Cardiac muscle cell (in vitro differentiated cells and primary cell): Measurements from ENCODE around the gene FCGR3B. TPM values are rescaled to one million over a fixed set of nuclear protein-coding genes. Genes with fewer than 3 reads are reported as not detected.
A peak's percentile ranks its signal among the peaks of the same experiment; 100 is the strongest.
"Not testable (repeated sequence)": the region's sequence is repeated elsewhere in the genome, so short reads cannot be mapped to it uniquely, and the experiment has no call there.

ENCODE experiments used
- DNase-seq, 2 donors: peaks; one replicate each; pipeline versions ENCODE4 v3.0.0 to v3.0.0-alpha.2; 2010 to 2017; ENCODE audit warnings: low read depth in 1 of 2, low spot score in 1 of 2
- H3K27ac ChIP-seq: fragments of 200-600 bp; sonication (generic); 2 replicates; pipeline ENCODE4 v1.5.1; 2016
- H3K27me3 ChIP-seq: fragments of 200-600 bp; sonication (generic); 2 replicates; pipeline ENCODE4 v1.6.0; 2016; ENCODE audit warnings: control low read depth
- H3K36me3 ChIP-seq: fragments of 200-600 bp; sonication (generic); 2 replicates; pipeline ENCODE4 v1.5.1; 2016; ENCODE audit warnings: control low read depth
- H3K4me1 ChIP-seq: fragments of 200-600 bp; sonication (generic); 2 replicates; pipeline ENCODE4 v1.8.1; 2017; ENCODE audit warnings: low read depth, mild to moderate bottlenecking, mixed run types
- H3K4me3 ChIP-seq: fragments of 200-600 bp; sonication (generic); 2 replicates; pipeline ENCODE4 v1.5.1; 2016; ENCODE audit warnings: mild to moderate bottlenecking
- H3K9me3 ChIP-seq: fragments of 200-600 bp; sonication (generic); 2 replicates; pipeline ENCODE4 v1.5.1; 2017; ENCODE audit warnings: low read depth, mild to moderate bottlenecking, control low read depth
- polyA plus RNA-seq: library from polyadenylated mRNA; unstranded; fragments of >200 nt; fragmentation: Nextera tagmentation; extraction: Ambion mirVana; gene quantifications from 2 replicates; pipeline ENCODE4 v1.2.1, GENCODE V29; 2016
- total RNA-seq: library from RNA; depleted of rRNA; stranded (reverse); fragments of >200 nt; gene quantifications from 2 replicates; pipeline ENCODE4 v1.2.3, GENCODE V29; 2016

FCGR3B gene
- total and polyA plus RNA-seq, 2 experiments from 2014 or later = not detected

DNA sequence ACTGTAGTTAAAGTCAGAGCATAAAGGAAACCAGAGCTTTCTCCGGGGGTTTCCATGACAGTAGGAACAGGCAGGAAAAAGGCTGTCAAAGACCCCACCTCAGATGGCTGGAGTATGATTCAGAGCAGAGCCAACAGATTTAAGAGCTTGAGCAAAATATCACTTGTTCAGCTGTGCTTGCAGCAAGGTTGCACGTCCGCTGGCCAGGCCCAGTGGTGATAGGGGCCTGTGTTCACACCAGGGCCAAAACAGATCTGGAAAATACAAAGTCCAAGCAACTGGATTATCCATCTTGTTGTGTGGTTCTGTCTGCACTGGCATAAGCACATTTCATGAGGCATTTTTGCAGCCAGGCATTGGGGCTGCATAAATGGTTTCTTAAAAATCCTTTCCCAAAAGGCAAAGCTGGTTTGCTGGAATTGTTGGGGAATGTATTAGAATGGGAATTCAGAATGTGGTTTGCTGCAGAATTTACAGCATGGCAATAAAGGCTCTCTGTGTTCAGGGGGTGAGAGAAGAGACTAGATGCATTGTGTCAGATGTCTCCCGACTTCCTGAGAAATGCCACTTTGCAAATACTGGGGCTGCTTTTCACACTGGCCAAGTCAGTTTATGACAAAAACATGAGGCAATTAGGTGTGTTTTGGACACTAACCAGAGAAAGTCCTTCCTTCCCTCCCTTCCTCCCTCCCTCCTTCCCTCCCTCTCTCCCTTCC lies 36.5 kb downstream of the FCGR3B start:
- H3K27me3 ChIP-seq, H3K9me3 ChIP-seq, H3K4me3 ChIP-seq, DNase-seq, H3K4me1 ChIP-seq, H3K36me3 ChIP-seq, H3K27ac ChIP-seq: not testable (repeated sequence)

GRCh38 chr1:161593092-161593755 lies 37.8 kb downstream of the FCGR3B start:
- H3K4me1 ChIP-seq, H3K27me3 ChIP-seq, H3K9me3 ChIP-seq, DNase-seq, H3K27ac ChIP-seq, H3K36me3 ChIP-seq, H3K4me3 ChIP-seq: not testable (repeated sequence)

- not testable (repeated sequence) for DNase-seq, H3K4me1 ChIP-seq, H3K4me3 ChIP-seq, H3K9me3 ChIP-seq, H3K27ac ChIP-seq, H3K36me3 ChIP-seq, H3K27me3 ChIP-seq
Measured at GRCh38 chr1:161592586-161592985, 38.4 kb downstream of the FCGR3B start.

DNA sequence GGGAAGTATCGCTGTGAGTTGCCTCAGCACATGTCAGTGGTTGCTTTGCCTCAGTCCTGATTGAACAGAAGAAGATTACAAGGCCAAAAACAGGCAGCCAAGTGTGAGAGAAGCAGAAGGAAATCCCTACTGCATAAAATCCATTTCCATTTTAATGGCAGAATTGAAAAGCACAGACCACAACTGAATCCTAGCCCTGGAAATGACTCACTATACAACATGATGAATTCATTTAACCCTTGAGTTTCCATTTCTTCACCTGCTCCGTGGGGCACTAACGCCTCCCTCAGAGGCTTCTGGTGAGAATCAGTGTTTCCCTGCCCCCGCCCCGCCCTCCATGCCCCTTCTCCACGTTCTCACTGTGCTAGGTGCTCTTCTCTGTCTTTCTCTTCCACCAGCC lies 41.1 kb downstream of the FCGR3B start:
- not testable (repeated sequence) for H3K36me3 ChIP-seq, H3K27ac ChIP-seq, H3K27me3 ChIP-seq, DNase-seq, H3K4me1 ChIP-seq, H3K9me3 ChIP-seq, H3K4me3 ChIP-seq

- H3K4me3 ChIP-seq, H3K27ac ChIP-seq, H3K36me3 ChIP-seq, H3K4me1 ChIP-seq, H3K9me3 ChIP-seq, H3K27me3 ChIP-seq: not testable (repeated sequence)
- DNase-seq = peak in 1 of 2 donors; percentile 25
Measured at GRCh38 chr1:161589365-161589764, 41.6 kb downstream of the FCGR3B start.

- DNase-seq, H3K27me3 ChIP-seq, H3K4me3 ChIP-seq, H3K9me3 ChIP-seq, H3K4me1 ChIP-seq, H3K27ac ChIP-seq, H3K36me3 ChIP-seq: not testable (repeated sequence)
Measured at GRCh38 chr1:161588596-161588995, 42.4 kb downstream of the FCGR3B start.

- not testable (repeated sequence) for H3K27ac ChIP-seq, H3K4me3 ChIP-seq, DNase-seq, H3K9me3 ChIP-seq, H3K36me3 ChIP-seq, H3K27me3 ChIP-seq, H3K4me1 ChIP-seq
Measured at GRCh38 chr1:161582882-161583281, 48.1 kb downstream of the FCGR3B start.

DNA sequence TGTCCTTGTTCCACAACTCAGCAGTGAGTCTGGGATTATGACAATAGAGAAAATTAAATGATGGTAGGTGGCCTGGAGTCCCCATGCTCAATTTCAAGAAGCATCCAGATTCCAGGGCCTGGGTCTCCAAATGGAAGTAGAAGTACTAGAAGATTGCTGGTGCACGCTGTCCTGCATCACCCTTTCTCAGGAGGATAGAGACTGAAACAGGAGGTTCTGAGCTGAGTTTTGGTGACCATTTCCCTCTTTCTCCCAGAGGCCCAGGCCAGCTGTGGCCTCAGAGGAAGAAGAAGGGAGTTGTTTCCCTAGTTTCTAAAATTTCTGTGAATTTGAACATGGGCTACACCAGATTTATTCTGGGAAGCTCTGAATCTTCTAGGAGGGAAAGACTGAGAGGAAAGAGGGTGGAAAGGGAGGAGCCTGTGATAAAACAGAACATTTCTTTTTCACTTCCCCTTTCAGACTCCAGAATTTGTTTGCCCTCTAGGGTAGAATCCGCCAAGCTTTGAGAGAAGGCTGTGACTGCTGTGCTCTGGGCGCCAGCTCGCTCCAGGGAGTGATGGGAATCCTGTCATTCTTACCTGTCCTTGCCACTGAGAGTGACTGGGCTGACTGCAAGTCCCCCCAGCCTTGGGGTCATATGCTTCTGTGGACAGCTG lies 50.0 kb downstream of the FCGR3B start:
- H3K27me3 ChIP-seq, H3K9me3 ChIP-seq, H3K36me3 ChIP-seq, H3K27ac ChIP-seq, H3K4me1 ChIP-seq, H3K4me3 ChIP-seq, DNase-seq: not testable (repeated sequence)

DNA sequence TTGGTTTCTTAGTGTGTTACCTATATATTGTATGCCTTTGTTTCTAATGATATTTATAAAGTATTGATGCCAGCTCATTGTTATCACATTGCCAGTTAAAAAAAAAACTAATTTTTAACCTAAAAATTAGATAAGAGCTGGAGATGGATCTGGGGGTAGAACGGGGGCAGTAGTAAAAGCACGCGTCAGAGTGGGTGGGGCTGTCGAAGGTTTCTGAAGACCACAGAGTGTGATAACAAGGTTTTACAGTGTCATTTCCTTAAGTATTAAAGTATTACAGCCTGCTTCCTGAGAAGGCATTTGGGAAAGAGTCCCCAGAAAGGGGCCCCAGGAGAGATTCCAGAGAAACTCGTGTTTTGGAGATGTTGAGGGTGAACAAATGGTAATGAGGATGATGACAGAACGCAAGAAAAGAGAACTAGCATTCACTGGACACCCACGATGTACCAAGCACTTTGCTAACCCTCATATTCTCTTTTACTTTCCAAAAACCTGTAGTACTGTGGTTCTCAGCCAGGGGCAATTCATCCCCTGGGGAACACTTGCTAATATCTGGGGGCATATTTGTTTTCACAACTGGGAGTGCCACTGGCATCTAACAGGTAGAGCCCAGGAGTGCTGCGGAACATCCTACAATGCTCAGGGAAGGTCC lies 51.0 kb downstream of the FCGR3B start:
- not testable (repeated sequence) for DNase-seq, H3K27me3 ChIP-seq, H3K4me1 ChIP-seq, H3K36me3 ChIP-seq, H3K4me3 ChIP-seq, H3K9me3 ChIP-seq, H3K27ac ChIP-seq

DNA sequence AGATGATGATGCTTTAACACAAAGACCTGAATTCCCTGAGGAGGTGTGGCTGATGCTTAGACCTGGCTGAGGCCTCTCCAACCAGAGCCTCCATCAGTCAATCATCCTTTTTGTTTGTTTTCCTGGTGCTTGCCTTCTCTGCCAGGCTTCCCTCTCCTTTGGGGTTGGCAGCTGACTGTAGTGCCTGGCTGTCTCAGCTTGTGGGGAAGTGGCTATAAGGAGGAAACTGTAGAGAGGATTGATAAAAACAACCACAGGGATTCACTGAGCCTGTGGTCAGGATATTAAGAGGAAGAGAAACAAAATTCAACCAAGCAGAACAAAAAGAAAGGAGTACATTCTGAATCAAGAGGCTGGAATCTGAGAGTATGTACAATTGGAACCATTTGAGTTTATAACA lies 54.3 kb downstream of the FCGR3B start:
- DNase-seq, H3K27me3 ChIP-seq, H3K4me3 ChIP-seq, H3K4me1 ChIP-seq, H3K9me3 ChIP-seq, H3K27ac ChIP-seq, H3K36me3 ChIP-seq: not testable (repeated sequence)

Other genes starting within 250 kb of the FCGR3B start
- gene FCGR2A, start 125.7 kb downstream of the FCGR3B start, total RNA-seq = 0.39 TPM in 1 of 2 replicates, not detected in the other
- gene FCGR2A, start 125.7 kb downstream of the FCGR3B start, polyA plus RNA-seq = not detected in 2 replicates
- 0.56 TPM in 1 of 2 replicates, not detected in the other for gene HSPA6, start 106.6 kb downstream of the FCGR3B start, total RNA-seq
- not detected in 2 replicates for gene HSPA6, start 106.6 kb downstream of the FCGR3B start, polyA plus RNA-seq
- not detected in 2 replicates for gene FCGR3A, start 81.4 kb downstream of the FCGR3B start, total RNA-seq
- not detected in 2 replicates for gene FCGR3A, start 81.4 kb downstream of the FCGR3B start, polyA plus RNA-seq
- gene FCGR2B, start 32.0 kb upstream of the FCGR3B start, total RNA-seq = not detected in 2 replicates
- gene FCGR2B, start 32.0 kb upstream of the FCGR3B start, polyA plus RNA-seq = not detected in 2 replicates
- 0.18 TPM in 1 of 2 replicates, not detected in the other for gene FCRLA, start 76.1 kb upstream of the FCGR3B start, total RNA-seq
- gene FCRLA, start 76.1 kb upstream of the FCGR3B start, polyA plus RNA-seq = 0.39 TPM in 1 of 2 replicates, not detected in the other
- gene FCRLB, start 90.4 kb upstream of the FCGR3B start, total RNA-seq = 2.9 and 3.0 TPM in 2 replicates
- gene FCRLB, start 90.4 kb upstream of the FCGR3B start, polyA plus RNA-seq = 0.67 and 1.7 TPM in 2 replicates
- 40.0 and 60.5 TPM in 2 replicates for gene DUSP12, start 118.6 kb upstream of the FCGR3B start, total RNA-seq
- 63.1 and 65.7 TPM in 2 replicates for gene DUSP12, start 118.6 kb upstream of the FCGR3B start, polyA plus RNA-seq
- 18.0 and 18.1 TPM in 2 replicates for gene ATF6, start 135.1 kb upstream of the FCGR3B start, total RNA-seq
- gene ATF6, start 135.1 kb upstream of the FCGR3B start, polyA plus RNA-seq = 14.6 and 15.6 TPM in 2 replicates